ENCODE measurements around the gene PIK3C2B.

DNA sequence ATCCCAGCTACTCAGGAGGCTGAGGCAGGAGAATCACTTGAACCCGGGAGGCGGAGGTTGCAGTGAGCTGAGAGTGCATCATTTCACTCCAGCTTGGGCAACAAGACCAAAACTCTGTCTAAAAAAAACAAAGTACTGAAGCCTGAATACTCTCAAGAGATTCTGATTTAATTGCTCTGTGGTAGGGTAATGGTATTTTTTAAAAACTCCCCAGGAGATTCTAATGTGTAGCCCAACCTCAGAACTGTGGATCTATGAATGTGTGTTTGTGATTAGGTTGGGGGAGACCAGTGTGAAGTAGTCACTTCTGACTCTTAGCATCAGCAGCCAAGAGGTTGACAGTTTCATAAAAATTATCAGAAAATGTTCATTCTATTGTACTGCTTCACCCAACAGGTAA is 21.9 kb downstream of the PIK3C2B start:
- TF ChIP-seq, protein P1, sequence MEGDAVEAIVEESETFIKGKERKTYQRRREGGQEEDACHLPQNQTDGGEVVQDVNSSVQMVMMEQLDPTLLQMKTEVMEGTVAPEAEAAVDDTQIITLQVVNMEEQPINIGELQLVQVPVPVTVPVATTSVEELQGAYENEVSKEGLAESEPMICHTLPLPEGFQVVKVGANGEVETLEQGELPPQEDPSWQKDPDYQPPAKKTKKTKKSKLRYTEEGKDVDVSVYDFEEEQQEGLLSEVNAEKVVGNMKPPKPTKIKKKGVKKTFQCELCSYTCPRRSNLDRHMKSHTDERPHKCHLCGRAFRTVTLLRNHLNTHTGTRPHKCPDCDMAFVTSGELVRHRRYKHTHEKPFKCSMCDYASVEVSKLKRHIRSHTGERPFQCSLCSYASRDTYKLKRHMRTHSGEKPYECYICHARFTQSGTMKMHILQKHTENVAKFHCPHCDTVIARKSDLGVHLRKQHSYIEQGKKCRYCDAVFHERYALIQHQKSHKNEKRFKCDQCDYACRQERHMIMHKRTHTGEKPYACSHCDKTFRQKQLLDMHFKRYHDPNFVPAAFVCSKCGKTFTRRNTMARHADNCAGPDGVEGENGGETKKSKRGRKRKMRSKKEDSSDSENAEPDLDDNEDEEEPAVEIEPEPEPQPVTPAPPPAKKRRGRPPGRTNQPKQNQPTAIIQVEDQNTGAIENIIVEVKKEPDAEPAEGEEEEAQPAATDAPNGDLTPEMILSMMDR (conservative IDR thresholded peaks at IDR 0.05; ENCODE audit: low read depth, low read length), result no peak
- TF ChIP-seq EZH2 (IDR thresholded peaks at IDR 0.05; ENCODE audit: low read length, unreplicated experiment), result no peak

All from PC-3 (cell line).